Measurements from ENCODE around the gene NIN.
"Not testable (repeated sequence)": the region's sequence is repeated elsewhere in the genome, so short reads cannot be mapped to it uniquely, and the experiment has no call there.

Gene NIN

DNA sequence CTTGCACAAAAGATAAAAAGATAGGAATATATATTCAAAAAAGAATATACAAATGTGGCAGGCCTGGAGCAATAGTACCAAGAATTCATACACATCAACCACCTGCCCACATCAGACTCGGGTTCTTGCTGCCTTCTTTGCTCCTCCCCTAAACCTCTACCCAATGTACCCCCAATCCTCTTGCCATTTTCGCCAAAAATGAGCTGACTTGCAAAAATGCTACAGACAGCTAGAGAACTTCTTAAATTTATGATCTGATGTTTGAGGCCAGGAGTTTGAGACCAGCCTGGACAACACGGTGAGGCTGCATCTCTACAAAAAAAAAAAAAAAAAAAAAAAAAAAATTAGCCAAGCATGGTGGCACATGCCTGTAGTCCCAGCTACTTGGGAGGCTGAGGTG is 119.9 kb downstream of the NIN start:
- no peak for DNase-seq (ENCODE audit: low read depth)

DNA sequence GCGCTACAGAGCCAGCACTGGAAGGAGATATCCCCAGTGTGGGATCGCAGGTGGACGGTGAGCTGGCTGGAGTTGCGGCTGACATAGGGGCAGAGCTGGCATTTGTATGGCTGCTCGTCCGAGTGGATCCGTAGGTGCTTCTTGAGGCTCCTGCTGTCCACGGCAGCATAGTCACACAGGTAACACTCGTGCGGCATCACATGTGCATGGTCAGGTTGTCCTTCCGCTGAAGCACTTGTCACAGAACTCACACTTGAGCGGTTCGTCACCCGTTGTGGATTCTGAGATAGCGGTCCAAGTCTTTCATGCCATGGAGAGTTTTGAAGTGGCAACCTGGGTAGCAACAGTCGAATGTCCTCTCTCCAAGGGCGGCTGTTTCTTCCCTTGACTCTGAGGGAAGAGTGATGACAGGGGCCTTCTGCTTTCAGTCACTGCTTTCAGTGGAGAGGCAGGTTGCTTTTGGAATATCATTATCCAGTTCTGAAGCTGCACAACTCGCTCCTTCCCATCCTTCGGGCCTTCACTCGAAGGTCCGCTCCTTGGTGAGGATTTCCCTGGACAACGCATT is 125.9 kb downstream of the NIN start:
- DNase-seq (ENCODE audit: low read depth), result no peak

DNA sequence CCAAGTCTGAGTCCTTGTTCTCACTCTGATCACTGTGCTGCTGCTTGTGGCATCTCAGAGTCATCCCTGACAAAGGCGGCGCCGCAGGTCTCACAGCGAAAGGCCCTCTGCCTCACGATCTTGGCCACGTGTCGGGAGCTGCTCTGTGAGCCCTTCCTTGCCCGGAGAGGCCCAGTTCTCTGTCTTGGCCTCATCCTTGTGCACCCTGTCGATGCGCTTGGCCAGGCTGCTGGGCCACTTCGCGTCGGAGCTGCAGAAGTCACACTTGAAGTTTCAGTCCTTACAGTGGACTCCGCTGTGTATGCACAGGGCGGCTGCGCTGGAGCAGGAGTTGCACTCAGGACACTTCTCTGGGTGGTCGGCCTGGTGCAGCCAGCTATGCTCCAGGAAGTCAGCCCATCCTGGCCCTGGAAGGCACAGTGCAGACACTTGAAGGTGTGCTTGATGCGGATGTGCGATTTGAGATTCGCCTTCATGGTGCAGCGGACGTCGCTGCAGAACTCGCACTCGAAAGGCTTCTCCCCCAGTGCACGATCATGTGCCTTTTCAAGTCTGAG is 126.4 kb downstream of the NIN start:
- DNase-seq (ENCODE audit: low read depth), result no peak

DNA sequence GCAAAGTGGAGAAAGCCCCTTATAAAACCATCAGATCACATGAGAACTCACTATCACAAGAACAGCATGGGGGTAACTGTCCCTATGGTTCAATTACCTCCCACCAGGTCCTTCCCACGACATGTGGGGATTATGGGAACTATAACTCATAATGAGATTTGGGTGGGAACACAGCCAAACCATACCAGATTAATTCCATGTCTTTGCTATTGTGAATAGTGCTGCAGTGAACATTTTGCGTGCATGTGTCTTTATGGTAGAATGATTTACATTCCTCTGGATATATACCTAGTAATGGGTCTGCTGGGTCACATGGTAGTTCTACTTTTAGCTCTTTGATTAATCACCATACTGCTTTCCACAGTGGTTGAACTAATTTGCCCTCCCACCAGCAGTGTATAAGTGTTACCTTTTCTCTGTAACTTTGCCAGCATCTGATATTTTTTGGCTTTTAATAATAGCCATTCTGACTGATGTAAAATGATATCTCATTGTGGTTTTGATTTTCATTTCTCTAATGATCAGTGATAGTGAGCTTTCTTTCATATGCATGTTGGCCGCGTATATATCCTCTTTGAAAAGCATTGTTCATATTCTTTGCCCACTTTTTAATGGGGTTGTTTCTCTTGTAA is 133.2 kb downstream of the NIN start:
- DNase-seq (ENCODE audit: low read depth), result no peak

DNA sequence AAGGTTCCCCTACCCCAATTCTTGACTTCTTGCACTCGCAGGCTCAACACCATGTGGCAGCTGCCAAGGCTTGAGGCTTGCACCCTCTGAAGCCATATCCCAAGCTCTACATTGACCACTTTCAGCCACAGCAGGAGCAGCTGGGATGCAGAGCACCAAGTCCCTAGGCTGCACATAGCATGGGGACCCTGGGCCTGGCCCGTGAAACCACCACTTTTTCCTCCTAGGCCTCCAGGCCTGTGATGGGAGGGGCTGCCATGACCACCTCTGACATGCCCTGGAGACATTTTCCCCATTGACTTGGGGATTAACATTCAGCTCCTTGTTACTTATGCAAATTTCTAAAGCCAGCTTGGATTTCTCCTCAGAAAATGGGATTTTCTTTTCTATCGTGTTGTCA is 136.7 kb downstream of the NIN start:
- DNase-seq (ENCODE audit: low read depth), result not testable (repeated sequence)

DNA sequence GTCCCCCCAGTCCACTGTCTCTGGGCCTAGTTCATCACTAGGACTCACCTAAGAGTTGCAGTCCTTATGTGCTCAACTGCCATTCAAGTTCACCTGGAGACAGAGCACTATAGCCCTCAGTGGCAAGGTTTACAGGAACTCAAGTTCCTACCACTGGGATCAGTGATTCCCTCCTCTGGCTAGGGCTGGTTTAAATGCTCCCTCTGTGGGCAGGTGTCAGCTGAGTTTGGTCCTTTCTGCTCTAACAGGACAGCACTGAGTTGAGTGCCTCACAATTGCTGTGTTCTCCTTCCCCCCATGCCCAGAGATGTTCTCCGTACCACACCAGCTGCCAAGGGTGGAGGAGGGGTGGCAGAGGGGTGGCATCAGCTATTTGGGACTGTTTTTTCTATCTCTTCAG is 142.1 kb downstream of the NIN start:
- DNase-seq (ENCODE audit: low read depth), result no peak

DNA sequence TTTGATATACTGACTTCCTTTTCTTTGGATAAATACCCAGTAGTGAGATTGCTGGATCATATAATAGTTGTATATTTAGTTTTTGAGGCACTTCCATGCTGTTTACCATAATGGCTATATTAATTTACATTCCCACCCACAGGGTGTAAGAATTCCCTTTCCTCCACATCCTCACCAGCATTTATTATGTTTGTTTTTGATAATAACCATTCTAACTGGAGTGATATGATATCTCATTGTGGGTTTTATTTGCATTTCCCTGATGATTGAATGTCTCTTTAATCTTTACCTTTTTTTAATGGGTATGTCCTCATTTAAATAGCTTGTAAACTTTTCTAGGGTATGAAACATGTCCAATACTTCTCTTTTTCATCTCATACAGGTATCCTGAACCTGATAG is 151.3 kb downstream of the NIN start:
- DNase-seq (ENCODE audit: low read depth), result no peak

DNA sequence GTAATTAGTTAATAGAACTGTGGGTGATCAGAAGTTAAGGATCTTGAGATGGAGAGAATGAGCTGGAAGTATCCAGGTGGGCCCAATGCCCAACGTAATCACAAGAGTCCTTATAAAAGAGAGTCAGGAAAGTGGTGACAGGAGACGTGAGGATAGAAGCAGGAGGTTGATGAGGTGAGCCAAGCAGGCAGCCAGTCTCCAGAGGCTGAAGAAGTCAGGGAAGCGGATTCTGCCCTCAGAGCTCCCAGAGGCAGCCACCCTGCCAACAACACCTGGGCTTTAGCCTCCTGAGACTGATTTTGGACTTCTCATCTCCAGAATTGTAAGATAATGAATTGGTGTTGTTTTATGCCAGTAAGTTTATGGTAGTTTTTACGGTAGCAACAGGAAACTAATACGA is 152.8 kb downstream of the NIN start:
- DNase-seq (ENCODE audit: low read depth), result no peak

DNA sequence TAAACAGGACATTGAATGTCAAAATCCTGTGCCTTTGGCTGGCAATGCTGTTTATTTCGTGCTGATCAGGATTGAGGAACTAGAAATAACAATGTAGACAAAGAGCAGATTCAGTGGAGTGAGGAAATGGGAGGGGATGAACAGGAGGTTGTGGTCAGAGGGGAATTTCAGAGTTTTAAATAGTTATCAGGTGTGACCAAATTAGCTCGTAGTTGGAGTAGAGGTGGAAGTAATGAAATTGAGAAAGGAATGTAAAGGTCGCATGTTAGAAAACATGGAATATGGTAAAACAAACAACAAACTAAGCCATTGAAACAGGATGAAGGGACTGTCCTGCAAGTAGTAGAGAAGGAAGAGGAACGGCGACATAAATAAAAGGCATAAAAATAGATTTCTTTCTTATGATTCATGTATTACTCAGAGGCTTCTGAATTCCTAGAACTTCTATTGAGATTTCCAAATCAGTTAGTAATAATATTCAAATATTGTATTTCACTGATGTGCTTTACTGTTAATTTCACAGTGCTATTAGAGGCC is 153.4 kb downstream of the NIN start:
- no peak for DNase-seq (ENCODE audit: low read depth)

DNA sequence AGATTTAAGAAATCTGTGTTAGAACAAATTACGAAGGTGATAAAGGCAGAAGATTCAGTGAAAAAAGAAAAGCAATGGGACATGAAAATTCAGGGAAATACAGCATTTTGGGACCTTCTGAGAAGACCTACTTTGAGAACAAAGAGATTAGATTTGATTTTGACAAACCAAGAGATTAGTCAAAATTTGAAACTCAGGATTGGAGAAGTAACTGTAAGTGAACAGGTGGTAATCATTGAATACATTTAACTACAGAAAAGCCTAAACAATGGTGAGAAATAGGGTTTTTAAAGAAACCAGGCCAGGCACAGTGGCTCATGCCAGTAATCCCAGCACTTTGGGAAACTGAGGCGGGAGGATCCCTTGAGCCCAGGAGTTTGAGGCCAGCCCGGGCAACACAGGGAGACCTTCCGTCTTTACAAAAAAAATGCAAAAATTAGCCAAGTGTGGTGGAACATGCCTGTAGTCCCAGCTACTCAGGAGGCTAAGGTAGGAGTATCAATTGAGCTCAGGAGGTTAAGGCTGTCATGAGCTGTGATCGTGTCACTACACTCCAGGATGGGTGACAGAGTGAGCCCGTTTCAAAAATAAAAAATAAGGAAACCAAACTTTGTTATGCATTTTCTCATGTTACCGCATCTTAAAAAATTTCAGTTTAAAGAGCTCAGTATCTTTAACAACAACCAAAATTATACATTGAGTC is 154.0 kb downstream of the NIN start:
- DNase-seq (ENCODE audit: low read depth), result no peak

DNA sequence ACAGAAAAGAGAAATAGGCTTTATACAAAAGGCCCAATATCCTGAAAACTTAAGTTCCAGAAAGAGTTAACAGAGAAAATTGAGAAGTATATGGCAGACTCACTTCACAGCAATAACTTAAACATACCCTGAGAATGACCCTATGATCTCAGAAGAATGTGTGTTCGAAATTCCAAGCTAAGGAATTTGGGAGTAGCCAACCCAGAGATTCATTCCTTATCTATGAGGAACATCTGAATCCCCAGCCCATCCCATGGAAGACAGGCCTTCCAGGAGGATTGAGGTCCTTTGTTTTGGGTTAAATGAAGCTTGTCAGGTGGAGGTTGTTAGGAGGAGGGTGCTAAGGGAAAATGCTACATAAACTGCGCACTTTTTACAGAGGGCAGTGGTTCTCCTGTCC is 155.4 kb downstream of the NIN start:
- no peak for DNase-seq (ENCODE audit: low read depth)

DNA sequence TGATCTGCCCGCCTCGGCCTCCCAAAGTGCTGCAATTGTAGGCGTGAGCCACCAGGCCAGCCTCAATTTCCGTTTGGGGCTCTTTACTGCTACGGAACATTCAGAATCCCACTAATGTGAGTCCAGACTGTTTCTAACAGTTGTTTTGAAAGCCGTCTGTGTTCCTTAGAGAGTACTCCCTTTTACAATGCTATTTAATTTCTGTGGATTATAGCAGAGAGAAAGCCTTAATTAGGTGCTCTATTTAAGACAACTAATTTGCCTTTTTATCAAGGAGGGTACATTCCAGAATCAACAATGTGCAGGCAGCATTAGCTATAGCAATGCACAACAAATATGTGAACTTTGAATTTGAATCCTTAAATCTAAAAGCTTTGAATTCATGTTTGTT is 160.1 kb downstream of the NIN start:
- no peak for DNase-seq (ENCODE audit: low read depth)

DNA sequence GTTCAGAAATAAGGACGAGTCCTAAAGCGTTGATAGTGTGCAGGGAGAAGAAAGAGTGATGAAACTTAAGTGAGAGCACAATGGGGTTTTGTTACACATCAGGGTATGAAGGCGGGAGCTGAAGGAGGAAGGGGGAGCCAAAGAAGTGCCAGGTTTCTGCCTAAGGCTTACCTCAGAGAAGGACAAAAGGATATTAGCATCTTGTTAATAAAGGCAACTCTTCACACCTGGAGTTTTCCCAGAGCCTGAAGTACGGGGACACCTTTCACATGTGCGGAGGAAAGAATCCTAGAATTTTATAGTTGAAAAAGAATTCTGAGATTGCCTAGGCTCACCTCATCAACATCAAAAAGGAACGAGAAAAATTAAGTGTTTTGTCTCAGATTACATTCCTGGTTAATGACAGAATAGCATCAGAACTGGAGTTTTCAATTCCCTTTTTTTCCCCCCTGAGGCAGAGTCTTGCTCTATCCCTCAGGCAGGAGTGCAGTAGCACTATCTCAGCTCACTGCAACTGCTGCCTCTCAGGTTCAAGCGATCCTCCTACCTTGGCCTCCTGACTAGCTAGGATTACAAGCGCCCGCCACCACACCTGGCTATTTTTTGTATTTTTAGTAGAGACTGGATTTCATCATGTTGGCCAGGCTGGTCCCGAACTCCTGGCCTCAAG is 160.6 kb downstream of the NIN start:
- DNase-seq (ENCODE audit: low read depth), result no peak
